COR-L47 (cell line): Measurements from ENCODE around the gene SLAMF8.
A peak's percentile ranks its signal among the peaks of the same experiment; 100 is the strongest.

Experiments
- DNase-seq: peaks from one replicate; lab custom pipeline; 2025; lab: John Stamatoyannopoulos, UW

The SLAMF8 gene

DNA sequence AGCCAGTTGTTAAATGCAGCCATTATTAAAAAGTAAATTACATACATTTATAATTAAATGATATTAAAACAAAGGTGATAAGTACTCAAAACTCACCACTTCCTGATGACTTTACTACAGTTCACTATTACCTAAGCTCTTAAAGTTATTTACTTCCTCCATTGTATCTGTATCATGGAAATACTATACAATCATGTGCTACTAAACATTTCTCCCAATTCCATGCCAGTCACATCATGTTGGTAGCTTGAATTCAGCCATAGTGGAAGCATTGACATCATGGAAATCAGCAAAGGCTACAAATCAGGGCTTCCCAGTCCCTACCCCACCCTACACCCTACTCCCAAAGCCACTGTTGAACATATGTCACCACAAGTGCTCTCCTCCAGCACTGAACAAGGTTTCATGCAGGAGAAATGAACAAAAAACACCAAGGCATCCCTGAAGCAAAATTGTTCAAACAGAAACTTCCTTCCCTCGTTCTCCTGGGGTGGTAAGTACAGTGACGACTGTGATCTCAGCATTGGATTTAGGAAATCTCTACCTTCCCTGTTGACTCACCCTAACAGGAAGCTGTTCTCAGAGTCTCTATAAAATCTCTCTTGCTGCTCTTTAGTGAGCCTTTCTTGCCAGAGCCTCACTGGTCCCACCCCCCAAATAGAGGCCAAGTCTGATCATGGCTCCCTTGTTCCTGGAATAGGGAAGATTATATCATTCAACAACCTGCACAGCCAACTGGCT is 23.1 kb downstream of the SLAMF8 start:
- DNase-seq = no peak

DNA sequence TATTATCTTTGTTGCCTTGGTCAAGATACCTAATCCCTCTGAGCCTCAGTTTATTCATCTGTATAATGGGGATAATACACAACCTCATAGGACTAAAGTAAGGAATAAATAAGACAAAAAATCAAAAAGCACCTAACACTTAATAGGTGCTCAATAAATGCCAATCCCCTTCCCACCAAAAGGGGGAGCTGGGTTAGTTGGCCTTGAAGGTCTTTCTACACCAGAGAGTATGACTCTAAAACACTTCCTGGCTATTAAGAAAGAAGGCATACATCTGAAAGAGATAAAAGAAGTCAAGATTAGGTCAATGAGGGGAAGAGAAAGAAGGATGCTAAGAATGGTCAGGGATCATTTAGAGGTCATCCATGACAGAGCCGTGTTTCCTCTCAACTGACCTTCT is 24.7 kb downstream of the SLAMF8 start:
- no peak for DNase-seq

- DNase-seq = no peak
These were observed 26.9 kb downstream of the SLAMF8 start for GRCh38 chr1:159853417-159854115.

DNA sequence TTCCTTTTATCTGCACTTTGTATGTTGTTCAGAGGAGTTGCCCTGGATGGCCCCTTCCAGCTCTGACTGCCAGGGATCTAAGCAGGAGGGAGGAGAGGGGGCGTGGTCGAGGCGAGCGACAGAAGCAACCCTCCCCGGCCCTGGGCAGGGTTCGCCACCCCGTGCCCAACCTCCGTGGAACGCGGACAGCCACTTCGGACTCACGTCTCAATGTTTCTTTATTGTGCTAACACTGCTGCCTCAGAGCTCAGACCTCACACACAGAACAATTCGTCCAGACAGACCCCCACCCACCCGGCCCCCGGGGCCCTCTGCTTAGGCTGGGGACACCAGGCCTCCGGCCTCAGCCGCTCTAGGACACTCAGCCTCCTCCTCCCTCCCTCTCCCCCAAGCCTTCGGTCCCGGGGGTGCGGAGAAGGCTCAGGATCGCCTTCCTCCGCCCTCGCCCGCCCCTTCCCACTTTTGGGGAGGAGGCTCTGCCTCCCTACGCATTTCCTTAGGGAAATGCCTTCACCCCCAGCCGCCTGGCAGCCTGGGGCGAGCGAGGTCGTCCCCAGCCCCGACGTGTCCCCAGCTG is 27.5 kb downstream of the SLAMF8 start:
- DNase-seq = peak; percentile 23

DNA sequence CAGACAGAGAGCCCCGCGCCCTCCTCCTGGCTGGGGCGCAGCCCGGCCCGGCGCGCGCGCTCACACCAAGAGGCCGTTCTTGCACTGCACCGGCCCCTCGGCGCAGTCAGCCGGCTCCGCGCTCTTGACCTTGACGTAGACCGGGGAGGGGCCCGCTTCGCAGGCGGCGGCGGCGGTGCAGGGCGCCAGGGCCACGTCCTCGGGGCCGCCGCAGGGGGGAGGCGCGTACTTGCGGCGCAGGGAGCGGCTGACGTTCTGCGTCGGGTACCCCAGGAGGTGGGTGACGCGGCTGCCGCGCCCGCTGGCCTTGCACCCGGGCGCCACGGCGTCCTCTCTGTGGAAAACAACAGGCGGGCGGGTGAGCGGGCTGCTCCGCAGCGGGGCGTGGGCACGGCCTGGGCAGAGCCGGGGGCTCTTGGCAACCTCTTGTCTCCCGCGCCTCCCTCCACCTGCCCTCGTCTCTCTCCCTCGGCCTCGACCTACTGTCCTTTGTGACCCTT is 28.1 kb downstream of the SLAMF8 start:
- peak; percentile 83 for DNase-seq

DNA sequence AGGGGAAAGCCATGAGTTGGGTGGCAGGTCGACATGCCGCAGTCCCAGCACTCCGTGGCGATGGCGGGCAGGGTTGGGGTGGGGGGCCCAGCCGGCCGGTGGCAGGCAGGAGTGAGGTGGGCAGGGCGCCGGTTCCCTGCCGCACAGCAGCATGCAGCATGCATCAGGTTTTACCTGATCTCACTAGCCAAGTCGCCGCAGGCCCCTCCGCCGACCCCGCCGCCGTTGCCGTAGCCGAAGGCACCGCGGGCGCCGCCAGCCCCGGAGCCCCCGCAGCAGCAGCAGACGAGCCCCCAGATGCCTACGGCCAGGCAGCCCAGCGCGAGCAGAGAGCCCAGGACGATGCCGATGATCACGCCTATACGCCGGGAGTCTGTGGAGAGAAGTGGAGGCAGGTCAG is 29.0 kb downstream of the SLAMF8 start:
- DNase-seq = no peak

DNA sequence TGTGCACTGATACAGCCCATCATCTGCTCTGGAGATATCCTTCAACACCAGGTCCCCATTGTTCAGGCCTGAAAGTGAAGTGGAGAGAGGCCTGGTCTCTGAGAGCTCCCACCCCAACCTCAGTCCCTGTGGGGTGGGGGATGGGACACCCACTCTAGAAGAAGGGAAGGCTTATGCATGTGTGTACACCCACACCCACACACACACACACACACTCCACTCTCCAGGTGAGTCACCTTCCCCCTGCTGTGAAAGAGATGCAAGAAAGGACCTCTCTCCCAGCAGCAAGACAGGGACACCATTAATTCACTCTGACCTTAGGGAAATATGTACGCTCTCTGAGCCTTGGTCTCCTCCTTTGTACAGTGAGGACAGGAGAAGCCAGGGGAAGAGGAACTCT is 29.9 kb downstream of the SLAMF8 start:
- no peak for DNase-seq

DNA sequence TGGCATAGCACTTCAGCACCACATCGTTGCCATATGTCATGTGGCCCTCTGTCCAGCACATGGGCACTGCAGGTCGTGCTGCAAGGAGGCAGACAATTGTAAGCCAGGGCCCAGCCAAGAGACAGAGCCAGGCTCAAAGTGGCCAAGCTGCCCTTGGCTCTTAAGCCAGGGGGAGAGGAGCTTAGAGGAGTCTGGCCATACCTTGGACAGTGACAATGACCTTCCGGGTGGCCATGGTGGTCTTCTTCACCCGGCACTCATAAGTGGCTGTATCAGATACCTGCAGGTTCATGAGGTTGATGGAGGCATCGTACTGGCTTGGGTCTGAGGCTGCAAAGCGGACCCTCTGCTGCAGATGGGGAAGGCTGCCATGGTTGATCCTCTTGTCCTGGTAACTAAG is 31.2 kb downstream of the SLAMF8 start:
- no peak for DNase-seq

DNA sequence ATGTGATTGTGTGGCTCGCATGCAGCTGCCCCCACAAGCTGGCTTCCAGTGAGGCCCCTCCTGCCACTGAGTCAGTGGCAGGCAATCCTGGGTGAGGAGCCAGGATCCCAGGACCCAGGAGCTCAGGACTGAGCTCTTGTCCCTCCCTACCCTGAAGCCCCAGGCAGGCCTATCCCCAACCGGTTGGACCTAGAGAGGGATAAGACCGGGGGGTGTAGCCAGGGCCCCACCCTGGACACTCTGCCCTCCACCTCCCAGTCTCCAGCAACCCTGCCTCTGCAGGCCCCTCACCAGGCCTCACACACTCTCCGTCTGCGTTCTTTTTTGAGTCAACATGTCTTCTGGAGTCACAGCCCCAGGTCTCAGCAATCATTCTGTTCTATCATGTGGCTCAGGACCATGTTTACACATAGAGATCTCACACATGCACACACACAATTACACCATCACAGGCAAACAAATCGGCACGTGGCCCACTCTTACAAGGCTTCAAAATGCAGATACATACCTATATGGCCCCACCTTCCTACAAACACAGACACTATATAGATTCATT is 33.2 kb downstream of the SLAMF8 start:
- no peak for DNase-seq

GRCh38 chr1:159860456-159860855 is 33.8 kb downstream of the SLAMF8 start:
- DNase-seq = no peak

DNA sequence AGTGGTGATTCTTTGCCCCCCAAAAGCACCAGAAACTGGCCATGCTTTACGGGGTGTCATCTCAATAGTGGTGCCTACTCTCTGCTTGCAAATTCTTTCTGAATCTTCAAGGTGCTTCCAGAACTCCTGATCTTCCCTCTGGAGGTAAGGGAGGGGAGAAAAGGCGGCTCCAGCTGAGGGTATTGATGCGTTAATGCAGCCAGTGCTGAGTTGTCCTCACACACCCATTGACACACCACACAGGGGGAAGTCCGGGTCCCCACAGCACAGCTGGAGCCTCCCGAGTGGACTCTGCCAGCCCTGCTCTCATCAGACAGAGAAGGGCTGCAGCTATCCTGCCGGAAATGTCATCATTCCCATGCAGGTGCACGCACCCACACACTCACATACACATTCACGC is 34.5 kb downstream of the SLAMF8 start:
- DNase-seq = no peak

GRCh38 chr1:159862031-159862430 is 35.4 kb downstream of the SLAMF8 start:
- DNase-seq = no peak

GRCh38 chr1:159862557-159862956 is 35.9 kb downstream of the SLAMF8 start, which contains the start of gene VSIG8:
Gene VSIG8 (minus strand): TSS chr1:159862657. CDS start chr1:159862521, 136 bp downstream.
- no peak for DNase-seq

DNA sequence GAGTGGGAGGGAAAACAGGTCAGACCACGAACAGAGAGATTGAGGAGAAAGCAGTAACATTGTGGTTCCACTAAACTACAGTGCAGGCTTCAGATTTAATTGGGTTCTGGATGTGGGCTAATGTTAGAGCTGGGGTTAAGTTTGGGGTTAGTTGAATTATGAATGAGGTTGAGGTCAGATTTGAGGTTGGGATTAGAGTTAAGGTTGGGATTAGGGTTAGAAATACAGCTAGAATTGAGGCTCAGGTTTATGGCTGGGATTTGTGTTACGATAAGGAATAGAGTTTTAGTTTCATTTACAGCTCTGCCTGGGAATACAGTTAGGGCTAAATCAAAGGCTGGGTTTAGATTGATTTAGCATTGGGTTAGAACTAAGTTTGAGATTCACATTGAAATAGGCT is 37.6 kb downstream of the SLAMF8 start:
- no peak for DNase-seq

DNA sequence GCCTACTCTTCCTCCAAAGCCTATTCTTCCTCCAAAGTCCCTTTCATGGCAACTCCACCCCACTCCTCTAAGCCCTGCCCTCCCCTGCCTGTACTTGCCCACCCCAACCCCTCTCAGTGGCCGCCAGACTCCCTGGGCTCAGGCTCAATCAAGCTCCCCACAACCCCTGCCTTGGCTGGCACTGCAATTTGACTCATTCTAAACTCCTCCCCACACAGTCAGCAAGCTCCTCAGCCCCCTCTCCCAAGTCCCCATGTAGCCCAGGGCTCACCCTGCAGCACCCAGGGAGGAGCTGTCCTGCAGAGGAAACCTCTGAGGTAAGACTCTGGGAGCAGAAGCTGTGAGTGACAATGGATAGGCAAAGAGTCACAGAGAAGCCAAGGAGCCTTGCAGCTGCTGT is 39.4 kb downstream of the SLAMF8 start:
- DNase-seq = no peak

- no peak for DNase-seq
These were observed 40.4 kb downstream of the SLAMF8 start for GRCh38 chr1:159866905-159867663.

GRCh38 chr1:159867664-159868026 is 41.0 kb downstream of the SLAMF8 start:
- DNase-seq = peak; percentile 83

GRCh38 chr1:159868766-159869165 is 42.1 kb downstream of the SLAMF8 start:
- DNase-seq = no peak

DNA sequence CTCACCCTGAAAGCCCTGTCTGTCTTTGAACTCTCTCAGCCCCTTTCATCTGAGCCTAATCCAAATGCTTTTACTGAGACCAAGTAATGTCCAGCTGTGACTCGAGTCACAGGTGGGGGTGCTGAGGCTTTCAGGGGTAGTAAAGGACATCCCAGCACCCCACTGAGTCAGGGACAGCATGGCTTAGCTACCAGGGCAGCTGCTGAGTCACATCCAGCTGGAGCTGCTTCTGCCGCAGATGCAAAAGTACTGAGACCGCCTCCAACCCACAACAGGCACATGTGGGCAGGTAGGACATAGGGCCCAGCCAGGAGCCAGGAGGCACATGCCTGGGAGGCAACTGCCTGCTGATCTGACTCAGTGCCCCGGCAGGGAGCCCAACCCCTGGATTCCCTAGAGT is 42.5 kb downstream of the SLAMF8 start:
- DNase-seq = peak; percentile 10

DNA sequence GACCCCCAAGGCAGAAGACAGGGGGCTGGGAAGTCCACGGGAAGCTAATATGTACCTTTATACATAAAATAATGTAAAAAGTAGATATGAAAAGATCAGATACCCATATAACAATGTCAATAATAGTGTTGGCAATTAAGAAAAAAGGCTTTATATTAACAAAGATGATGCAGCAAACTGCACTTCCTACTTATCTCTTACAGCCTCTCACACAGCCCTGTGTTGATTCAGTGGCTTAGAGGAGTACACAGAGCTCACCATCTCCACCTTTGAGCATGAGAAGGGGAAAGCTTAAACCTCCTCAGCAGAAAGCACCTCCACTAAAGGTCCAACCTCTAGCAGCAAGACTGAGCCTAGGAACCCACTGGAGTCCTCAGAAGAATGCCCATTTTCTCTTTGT is 42.9 kb downstream of the SLAMF8 start:
- DNase-seq = no peak

- no peak for DNase-seq
These were observed 44.0 kb downstream of the SLAMF8 start for GRCh38 chr1:159870704-159871103.

DNA sequence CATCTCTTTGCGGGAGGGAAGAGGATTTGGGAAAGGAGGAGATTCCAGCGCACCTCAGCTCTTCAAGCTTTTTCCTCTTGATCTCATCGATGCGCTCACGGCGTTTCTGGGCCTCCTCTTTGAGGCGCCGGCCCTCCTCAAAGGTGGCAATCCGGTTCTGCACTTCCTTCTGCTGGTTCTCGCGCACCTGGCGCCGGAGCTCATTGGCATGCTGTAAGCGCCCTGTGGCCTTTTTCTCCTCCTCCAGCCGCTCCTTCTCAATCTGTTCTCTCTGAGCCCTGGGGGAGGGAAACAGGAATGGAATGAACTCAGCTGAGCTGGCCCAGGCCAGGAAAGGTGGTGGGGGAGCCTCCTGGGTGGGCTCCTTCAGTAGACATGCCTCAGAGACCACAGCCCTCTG is 46.2 kb downstream of the SLAMF8 start:
- no peak for DNase-seq
